Endothelial cell of umbilical vein (primary cell): Measurements from ENCODE around the gene ZBTB44.

Experiments
- EZH2 ChIP-seq: IDR thresholded peaks from 2 replicates; pipeline ENCODE4 v1.6.1; 2012; ENCODE audit warnings: borderline replicate concordance, low read depth, mild to moderate bottlenecking, moderate library complexity, low read length, inconsistent platforms; ENCODE audit not compliant: severe bottlenecking
- POLR2A ChIP-seq: IDR thresholded peaks from 2 replicates; pipeline ENCODE4 v1.6.1; 2012; ENCODE audit warnings: low read depth, mild to moderate bottlenecking, control low read depth, low read length

DNA sequence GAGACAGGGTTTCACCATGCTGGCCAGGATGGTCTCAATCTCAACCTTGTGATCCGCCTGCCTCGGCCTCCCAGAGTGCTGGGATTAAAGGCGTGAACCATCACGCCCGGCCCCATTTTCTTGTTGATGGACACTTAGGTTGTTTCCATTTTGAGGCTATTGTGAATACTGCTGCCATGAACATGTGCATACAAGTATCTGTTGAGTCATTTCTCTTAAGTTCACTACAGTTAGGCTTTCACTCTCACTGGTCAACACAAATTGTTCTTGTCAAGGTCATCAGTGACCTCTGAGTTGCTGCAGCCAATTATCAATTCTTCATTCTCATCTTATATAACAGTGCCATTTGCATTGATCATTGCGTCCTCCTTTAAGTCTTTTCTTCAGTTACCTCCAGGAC is 13.0 kb upstream of the ZBTB44 start:
- TF ChIP-seq EZH2 (no peak), POLR2A (no peak)
